Coronary artery (tissue), 2 donors: ENCODE results near the gene ATAD3B.
"Not testable (repeated sequence)": the region's sequence is repeated elsewhere in the genome, so short reads cannot be mapped to it uniquely, and the experiment has no call there.

Experiments
- DNase-seq: peaks from one replicate; pipeline ENCODE4 v3.0.0-alpha.2; 2017; ENCODE audit warnings: low spot score
- H3K27ac ChIP-seq, 2 donors: fragments of 200-600 bp; sonication (generic); one replicate each; pipeline ENCODE4 v1.5.1; 2016 to 2019
- H3K4me3 ChIP-seq: fragments of 200-600 bp; sonication (generic); 2 replicates; pipeline ENCODE4 v1.5.1; 2016; ENCODE audit warnings: mild to moderate bottlenecking, moderate library complexity
- TF ChIP-seq, protein P1 (sequence below): fragments of 200-600 bp; sonication (generic); IDR thresholded peaks from one replicate; pipeline ENCODE4 v1.5.1; 2019; ENCODE audit warnings: antibody characterized with exemption

The ATAD3B gene

DNA sequence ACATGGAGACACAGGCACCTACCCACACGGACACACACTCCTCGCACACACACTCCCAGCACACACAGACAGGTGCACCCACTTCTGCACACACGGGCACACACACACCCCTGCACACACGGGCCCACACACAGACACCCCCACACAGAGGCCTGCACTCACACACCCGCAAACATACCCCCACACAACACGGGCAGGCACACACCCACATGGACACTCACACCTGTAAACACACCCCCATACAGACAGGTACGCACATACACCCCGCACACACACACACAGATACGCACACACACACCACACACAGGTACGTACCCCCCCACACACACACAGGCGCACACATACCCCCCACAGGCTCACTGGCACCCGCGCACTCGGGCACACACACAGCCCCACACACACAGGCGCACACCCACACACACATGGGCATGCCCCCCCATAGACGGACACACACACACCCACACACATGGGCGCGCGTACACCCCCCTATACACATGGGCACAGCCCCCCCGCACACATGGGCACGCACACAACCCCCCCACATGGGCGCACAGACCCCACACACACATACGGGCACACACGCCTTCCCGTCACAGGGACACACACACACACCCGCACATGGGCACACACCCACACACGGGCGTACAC, 46.5 kb downstream of the ATAD3B start:
- H3K27ac ChIP-seq = no peak overlapping the region
- TF ChIP-seq, protein P1, sequence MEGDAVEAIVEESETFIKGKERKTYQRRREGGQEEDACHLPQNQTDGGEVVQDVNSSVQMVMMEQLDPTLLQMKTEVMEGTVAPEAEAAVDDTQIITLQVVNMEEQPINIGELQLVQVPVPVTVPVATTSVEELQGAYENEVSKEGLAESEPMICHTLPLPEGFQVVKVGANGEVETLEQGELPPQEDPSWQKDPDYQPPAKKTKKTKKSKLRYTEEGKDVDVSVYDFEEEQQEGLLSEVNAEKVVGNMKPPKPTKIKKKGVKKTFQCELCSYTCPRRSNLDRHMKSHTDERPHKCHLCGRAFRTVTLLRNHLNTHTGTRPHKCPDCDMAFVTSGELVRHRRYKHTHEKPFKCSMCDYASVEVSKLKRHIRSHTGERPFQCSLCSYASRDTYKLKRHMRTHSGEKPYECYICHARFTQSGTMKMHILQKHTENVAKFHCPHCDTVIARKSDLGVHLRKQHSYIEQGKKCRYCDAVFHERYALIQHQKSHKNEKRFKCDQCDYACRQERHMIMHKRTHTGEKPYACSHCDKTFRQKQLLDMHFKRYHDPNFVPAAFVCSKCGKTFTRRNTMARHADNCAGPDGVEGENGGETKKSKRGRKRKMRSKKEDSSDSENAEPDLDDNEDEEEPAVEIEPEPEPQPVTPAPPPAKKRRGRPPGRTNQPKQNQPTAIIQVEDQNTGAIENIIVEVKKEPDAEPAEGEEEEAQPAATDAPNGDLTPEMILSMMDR = no peak
- no peak for DNase-seq
- no peak overlapping the region for H3K4me3 ChIP-seq

DNA sequence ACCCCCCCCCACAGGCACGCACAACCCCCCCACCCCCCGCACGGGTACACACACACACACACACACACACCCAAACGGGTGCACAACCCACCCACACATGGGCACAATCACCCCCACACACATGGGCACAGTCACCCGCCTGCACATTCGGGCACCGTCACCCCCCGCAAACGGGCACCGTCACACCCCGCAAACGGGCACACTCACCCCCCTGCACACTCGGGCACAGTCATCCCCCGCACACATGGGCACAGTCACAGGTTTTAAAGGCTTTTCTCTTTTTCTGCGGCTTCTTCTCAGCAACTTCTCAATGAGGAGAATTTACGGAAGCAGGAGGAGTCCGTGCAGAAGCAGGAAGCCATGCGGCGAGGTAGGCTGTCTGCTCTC, 47.0 kb downstream of the ATAD3B start:
- DNase-seq, H3K4me3 ChIP-seq, H3K27ac ChIP-seq: not testable (repeated sequence)

DNA sequence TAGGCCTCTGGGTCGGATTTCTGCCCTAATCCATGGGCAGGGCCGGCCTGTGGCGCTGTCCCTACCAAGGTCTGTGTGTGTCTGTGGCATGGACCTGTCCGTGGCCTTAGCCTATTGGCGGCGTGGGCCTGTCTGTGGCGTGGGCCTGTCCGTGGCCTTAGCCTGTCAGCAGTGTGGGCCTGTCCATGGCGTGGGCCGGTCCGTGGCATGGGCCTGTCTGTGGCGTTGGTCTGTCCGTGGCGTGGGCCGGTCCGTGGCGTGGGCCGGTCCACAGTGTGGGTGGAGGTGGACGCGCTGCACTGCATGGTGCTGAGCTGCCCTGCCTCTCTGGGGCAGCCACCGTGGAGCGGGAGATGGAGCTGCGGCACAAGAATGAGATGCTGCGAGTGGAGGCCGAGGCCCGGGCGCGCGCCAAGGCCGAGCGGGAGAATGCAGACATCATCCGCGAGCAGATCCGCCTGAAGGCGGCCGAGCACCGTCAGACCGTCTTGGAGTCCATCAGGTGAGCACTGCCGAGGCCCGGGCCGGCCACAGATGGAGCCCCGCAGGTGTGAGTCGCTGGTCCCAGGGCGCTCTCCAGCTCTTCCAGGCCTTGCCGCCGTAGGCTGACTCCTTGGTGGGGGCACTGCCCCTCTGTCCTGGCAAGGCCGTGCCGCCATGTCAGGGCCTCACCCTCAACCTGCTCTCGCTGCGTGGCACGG, 48.4 kb downstream of the ATAD3B start:
- H3K4me3 ChIP-seq, DNase-seq, H3K27ac ChIP-seq: not testable (repeated sequence)

DNA sequence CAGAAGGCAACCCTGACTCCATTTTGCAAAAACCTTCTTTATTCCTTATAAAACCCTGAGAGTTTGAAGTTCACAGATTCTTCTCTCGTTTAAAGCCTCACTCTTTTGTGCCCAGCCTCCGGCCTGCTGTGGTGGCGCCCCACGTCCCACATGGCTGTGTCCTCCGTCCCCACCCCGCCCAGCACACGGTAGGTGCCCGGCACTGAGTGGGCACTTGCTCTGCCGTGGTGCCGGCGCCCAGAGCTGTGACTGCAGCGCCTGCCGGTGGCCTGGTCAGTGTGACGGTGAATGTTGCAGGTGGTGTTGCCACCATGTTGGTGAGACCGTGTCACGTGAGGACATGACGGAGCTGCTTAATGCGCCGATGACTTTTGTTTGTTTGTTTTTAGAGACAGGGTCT, 49.8 kb downstream of the ATAD3B start:
- no peak overlapping the region for H3K4me3 ChIP-seq
- no peak overlapping the region for H3K27ac ChIP-seq
- DNase-seq = no peak
- TF ChIP-seq, protein P1 = no peak

DNA sequence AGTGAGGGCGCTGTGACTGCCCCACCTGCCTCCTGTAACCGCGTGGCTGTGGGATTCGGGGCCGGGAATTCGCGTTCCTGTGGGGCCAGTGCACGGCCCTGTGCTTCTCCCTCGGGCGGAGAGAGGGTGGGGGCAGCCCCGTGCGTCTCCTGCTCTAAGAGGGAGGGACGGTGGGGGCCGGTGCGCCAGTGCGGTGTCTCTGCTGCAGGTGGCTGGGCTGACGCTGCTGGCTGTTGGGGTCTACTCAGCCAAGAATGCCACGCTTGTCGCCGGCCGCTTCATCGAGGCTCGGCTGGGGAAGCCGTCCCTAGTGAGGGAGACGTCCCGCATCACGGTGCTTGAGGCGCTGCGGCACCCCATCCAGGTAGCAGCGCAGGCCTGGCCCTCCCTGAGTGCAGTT, 51.0 kb downstream of the ATAD3B start:
- H3K4me3 ChIP-seq, H3K27ac ChIP-seq, DNase-seq: not testable (repeated sequence)

DNA sequence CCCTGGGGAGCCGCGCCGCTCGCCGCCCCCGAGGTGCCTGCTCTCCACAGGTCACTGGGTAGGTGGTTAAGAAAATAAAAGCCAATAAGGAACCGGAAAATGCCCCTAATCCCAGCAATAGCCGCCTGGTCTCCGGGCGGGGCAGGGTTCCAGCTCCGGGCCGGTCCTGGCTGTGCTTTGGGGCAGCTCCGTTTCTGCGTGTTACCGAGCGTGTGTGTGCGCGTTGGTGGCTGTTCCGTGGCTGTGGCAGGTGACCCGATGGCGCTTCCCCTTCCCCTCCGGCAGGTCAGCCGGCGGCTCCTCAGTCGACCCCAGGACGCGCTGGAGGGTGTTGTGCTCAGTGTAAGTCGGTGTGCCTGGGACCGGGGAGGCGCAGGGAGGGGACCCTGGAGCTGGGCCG, 51.7 kb downstream of the ATAD3B start:
- H3K4me3 ChIP-seq, DNase-seq, H3K27ac ChIP-seq: not testable (repeated sequence)

DNA sequence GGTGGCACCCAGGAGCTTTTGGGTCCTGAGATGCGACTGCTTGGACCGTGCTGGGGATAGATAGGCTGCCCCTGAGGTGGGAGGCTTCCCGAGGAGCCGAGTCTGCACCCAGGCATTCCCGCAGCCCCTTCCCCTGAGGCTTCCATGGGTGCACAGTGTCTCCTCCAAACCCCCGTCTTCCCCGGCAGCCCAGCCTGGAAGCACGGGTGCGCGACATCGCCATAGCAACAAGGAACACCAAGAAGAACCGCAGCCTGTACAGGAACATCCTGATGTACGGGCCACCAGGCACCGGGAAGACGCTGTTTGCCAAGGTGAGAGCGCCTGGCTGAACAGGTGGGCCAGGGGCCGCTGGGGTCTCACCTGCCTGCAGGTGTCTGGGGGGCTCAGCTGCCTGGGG, 52.1 kb downstream of the ATAD3B start:
- DNase-seq, H3K27ac ChIP-seq, H3K4me3 ChIP-seq: not testable (repeated sequence)

DNA sequence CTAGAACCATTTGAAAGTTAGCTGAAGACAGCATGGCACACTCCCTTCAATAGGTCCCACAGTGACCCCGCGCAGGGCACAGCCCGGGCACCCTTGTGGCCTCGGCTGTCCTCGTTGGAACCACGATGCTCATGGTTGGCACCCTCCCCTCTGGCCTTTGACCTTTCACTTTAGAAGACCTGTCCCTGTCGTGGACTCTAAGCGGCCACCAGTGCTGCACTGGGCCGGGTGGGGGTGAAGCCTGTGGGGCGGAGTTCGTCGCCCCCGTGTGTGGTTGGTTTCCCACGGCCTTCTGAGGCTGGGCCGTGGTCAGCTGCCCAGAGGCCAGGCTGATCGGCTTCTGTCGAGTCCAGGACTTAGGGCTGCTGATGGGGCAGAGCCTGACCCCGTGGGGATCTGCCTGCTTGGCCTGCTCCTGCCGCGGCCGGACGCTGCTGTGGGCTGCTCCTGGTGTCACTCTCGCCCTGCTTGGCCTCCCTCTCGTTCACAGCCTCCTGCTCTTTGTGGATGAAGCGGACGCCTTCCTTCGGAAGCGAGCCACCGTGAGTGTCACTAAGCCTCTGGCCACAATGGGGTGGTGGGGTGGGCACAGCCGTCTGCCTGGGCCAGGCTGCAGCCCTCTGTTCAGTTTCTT, 53.3 kb downstream of the ATAD3B start:
- H3K4me3 ChIP-seq, H3K27ac ChIP-seq, DNase-seq: not testable (repeated sequence)

DNA sequence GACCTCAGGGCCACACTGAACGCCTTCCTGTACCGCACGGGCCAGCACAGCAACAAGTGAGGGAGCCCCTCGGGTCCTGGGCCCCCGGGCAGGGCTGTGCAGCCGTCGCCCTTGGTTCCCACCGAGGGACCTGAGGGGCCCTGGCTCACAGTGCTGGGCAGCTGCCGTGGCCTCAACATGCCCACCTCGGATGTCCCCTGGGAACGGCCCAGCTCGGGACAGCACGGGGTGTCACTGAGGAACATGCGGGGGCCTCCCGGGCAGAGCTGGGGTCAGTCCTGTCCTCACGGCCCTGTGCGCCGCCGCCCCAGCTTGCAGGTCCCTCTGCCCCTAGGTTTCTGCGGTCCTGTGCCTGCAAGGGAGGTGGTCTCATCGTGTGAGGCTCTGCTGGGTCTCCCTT, 54.9 kb downstream of the ATAD3B start:
- not testable (repeated sequence) for H3K27ac ChIP-seq, DNase-seq, H3K4me3 ChIP-seq

DNA sequence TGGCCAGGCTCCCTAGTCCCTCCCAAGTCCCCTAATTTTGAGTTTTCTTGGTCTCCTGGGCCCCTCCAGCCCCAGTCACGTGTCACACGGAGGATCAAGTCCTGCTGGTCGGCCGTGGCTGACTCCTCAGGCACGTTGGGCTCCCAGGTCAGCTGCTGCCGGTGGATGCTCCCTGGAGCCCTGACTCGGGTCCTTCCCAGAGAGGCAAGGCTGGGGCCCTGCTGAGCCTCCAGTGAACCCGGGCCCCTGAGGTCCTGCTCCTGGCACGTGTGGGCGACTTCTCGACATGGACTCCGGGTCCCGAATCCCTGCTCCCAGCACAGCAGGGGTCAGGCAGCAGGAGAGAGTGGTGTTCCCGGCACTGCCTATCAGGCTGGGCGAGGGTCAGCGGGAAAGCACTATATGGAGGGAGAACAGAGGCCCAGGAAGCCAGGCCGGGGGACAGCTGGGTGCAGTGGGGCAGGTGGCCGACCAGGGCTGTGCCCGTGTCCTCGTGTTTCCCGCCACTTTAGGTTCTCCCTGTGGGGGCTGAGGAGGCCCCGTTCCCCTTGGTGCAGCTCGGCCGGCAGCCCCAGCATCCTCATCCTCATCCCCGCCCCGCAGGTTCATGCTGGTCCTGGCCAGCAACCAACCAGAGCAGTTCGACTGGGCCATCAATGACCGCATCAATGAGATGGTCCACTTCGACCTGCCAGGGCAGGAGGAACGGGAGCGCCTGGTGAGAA, 55.7 kb downstream of the ATAD3B start:
- no peak for DNase-seq
- TF ChIP-seq, protein P1 = no peak
- H3K4me3 ChIP-seq = no peak overlapping the region
- H3K27ac ChIP-seq = no peak overlapping the region
